ENCODE data around the gene MSX2. TPM values are rescaled to one million over a fixed set of nuclear protein-coding genes. Genes with fewer than 3 reads are reported as not detected.

Gene MSX2
- total and polyA plus RNA-seq, 9 of the 15 experiments (the other 6 are each of a cell fraction or from before 2014, with no cell fraction given), result not detected

DNA sequence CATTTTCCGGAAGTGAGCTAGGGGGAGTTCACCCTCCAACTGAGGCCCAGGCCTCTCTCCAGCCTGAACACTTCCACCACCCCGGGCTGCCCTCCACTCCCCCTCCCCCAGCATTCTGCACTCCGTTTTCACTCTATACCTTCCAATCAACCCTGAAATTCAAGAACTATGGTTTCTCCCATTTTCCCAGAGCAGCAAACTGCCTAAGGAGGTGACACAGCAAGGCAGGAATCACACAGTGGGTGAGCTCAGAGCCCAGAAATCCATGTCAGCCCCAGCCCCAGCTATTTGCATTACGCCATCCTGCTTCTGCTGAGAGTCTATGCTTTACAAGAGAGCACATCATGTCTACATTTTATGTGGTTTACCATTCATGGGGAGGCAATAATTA, 11.9 kb downstream of the MSX2 start:
- WGBS (ENCODE audit: insufficient coverage, low coverage, missing lambda C conversion rate), result 2% methylated on average over 4 of the region's 4 CpGs
- no peak for ATAC-seq
- no peak overlapping the region for H3K4me2 ChIP-seq (ENCODE audit: insufficient read depth, low read length)
- intact Hi-C loops (cut with micrococcal nuclease) (loop anchor here (1.0 kb wide), 1 partner anchor 317 kb away; no protein-coding TSS in a partner anchor), in situ Hi-C loops (cut with MboI) (no loop called here)
- DNase-seq (ENCODE audit: extremely low read depth in 1 of 4, low spot score in 3 of 4), result no peak
- H3K27ac ChIP-seq (ENCODE audit: extremely low read depth, low read depth, low read length), result no peak overlapping the region
- TF ChIP-seq PTTG1 (tag; IDR thresholded peaks at IDR 0.05; ENCODE audit: low read depth) (no peak), LARP7 (IDR thresholded peaks at IDR 0.05) (no peak), HNRNPK (IDR thresholded peaks at IDR 0.05; ENCODE audit: low read depth, low read length, poor library complexity, severe bottlenecking) (no peak), JUNB (CRISPR knock-in tag; conservative IDR thresholded peaks at IDR 0.05) (no peak), ZNF311 (CRISPR knock-in tag; IDR thresholded peaks at IDR 0.05) (no peak), CBX3 (IDR thresholded peaks at IDR 0.05; ENCODE audit: borderline replicate concordance in 1 of 2, low read length in 2 of 2) (no peak), MBD2 (IDR thresholded peaks at IDR 0.05; ENCODE audit: borderline replicate concordance, low read depth) (no peak)
- peaks cover 21 to 45% of the 10 kb centered on the region in 2 experiments; a peak in 4 of 5 replicates for H3K27me3 ChIP-seq (ENCODE audit: control insufficient read depth in 2 of 2, insufficient read depth in 2 of 2, low read length in 2 of 2)
- H3K4me3 ChIP-seq, result no peak overlapping the region
- H4K20me1 ChIP-seq (replicated peaks; ENCODE audit: control insufficient read depth, insufficient read depth, low read length), result no peaks in the 10 kb centered on the region
- no peak overlapping the region for H2AFZ ChIP-seq (ENCODE audit: low read depth, low read length)
- no peaks in the 10 kb centered on the region for H3K9me1 ChIP-seq (ENCODE audit: control insufficient read depth, insufficient read depth, low read length)
- H3K9ac ChIP-seq (ENCODE audit: insufficient read depth in 1 of 2, low read depth in 2 of 2, low read length in 2 of 2), result no peak overlapping the region
- no peaks in the 10 kb centered on the region for H3K9me3 ChIP-seq (replicated peaks; ENCODE audit: control insufficient read depth, insufficient read depth, low read depth, low read length)
- H3K4me1 ChIP-seq (replicated peaks in 1 of 2; ENCODE audit: control insufficient read depth in 2 of 2, insufficient read depth in 2 of 2, low read length in 2 of 2), result peaks cover 0 to 7% of the 10 kb centered on the region in 2 experiments; a peak in 2 of 5 replicates
- FAIRE-seq, result no peak
- H3K79me2 ChIP-seq (ENCODE audit: control insufficient read depth, insufficient read depth, low read length), result no peaks in the 10 kb centered on the region
- ChIA-PET CTCF (ENCODE audit: low intra/inter-chr PET ratio) (interaction anchor here (1.3 kb wide), 1 partner anchor 317 kb away, joined by 6 read pairs; no protein-coding TSS in a partner anchor), POLR2A (no interaction called here)
- BruUV-seq (replicated peaks), result no TSS peak
- no peaks in the 10 kb centered on the region for H3K36me3 ChIP-seq (ENCODE audit: control insufficient read depth, insufficient read depth, low read length)
